NCI-H1092 (cell line): Measurements from ENCODE around the gene ERBB4.
A peak's percentile ranks its signal among the peaks of the same experiment; 100 is the strongest.
"Not testable (repeated sequence)": the region's sequence is repeated elsewhere in the genome, so short reads cannot be mapped to it uniquely, and the experiment has no call there.

Source experiments
- DNase-seq: peaks from one replicate; lab custom pipeline; 2025; lab: John Stamatoyannopoulos, UW

Gene ERBB4

DNA sequence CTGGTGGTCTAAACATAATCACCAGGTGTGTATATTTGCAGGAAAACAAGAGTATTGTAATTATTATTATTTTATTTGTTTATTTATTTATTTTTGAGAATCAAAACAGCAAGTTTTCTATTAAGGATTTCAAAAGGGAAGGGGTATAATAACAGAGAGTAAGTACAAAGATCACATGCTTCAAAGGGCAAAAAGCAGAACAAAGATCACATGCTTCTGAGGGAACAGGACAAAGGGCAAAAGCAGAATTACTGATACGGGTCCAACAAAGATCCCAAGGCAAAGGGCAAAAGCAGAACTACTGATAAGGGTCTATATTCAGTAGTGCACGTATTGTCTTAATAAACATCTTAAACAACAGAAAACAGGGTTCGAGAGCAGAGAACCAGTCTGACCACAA is 528.3 kb downstream of the ERBB4 start:
- not testable (repeated sequence) for DNase-seq

- no peak for DNase-seq
Observed at GRCh38 chr2:212007972-212008371, 530.6 kb downstream of the ERBB4 start.

DNA sequence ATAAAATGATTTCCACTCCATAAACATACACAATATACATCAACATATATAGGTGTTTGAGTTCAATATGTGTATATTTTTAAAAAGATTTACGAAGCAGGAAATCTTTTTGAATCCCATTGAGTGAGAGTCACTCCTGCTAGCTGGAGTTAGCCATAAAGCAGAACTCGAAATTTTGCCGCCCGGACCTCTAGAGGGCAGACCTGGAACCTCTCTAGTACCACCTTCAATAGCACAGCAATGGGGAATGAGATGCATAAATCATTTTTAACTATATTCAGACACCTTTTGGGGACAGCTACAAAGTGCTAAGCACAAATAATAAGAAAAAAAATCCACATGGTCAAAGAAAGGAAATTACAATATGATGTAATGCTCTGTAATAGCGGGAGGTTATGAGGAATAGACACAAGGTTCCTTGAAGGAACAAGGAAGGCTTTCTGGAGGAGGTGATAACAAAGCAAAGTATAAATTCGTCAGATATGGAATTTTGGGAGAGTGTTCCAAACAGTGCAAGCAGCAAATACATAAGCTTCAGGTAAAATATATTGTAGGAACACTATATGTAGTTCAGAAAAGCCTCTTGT is 533.4 kb downstream of the ERBB4 start:
- peak; percentile 15 for DNase-seq

DNA sequence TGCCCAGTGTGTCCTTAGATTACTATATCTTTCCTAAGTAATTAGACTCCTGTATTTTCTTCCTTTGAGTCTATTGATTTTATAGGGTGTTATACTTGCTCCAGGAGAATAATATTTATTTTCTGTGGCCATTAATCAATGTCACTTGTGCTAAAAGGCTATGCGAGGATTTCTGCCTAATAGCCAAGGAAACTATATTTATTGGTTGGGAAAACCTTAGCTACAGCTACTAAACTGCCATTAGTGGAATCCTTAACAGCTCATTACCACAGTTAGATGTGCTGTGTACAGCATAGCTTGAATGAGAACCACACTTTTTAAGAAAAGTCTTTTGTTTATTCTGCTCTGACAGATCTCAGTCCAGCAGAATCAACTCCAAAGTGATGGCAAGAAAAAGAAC is 537.3 kb downstream of the ERBB4 start:
- no peak for DNase-seq

DNA sequence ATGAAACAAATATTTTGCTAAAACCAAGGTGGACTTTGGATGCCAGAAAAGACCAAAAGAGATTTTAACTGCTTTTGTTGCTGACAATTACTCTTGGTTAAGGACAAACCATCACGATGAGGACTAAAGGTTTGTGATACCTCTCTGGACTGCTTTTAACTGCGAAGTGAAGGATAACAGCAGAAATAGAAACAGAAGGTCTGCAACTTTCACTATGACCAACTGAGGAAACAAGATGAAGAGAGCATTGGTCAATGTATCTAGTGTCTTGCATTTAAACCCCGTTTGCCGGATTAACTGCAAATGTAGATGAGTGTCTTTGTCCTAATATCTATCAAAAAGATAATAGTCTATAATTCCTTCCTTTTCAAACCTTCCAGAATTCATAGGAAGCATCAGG is 541.7 kb downstream of the ERBB4 start:
- no peak for DNase-seq

DNA sequence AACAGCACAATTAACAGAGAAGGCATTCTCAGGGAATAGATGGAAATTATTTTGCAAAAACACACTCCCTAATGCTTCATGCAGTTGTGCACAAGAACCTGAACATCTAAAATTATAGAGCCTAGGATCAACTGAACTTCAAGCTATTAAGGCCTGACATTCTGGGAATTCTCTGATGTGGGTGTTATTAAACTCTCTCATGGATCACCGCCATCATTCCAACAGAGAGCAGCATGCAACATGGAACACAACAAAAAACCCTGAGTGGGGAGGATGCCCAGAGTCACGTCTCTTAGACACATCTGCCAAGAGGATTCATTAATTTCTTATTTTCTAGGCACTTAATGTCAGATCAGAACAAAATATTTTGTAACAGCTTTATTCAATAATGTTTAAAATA is 543.8 kb downstream of the ERBB4 start:
- DNase-seq: no peak

- DNase-seq: no peak
Observed at GRCh38 chr2:211990335-211990734, 548.3 kb downstream of the ERBB4 start.

- no peak for DNase-seq
Observed at GRCh38 chr2:211986313-211986712, 552.3 kb downstream of the ERBB4 start.

- DNase-seq: no peak
Observed at GRCh38 chr2:211985393-211985792, 553.2 kb downstream of the ERBB4 start.

DNA sequence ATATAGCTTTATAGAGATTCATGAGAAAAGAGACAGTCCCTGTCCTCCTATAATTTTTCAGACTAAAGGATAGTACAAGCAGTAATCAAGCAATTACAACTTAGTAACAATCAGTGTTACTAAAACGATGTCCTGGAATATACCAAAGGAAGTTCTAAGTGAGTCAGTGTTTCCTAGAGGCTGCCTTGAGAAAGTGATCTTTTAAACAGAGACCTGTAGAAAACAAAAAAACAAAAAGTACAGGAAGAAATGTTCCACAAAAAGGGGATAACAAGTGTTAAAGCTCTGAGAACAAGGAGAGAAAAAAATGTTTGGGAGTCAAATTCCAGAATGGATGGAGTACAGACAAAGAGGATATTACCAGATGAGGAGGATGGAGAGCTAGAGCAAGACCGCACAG is 556.4 kb downstream of the ERBB4 start:
- no peak for DNase-seq

GRCh38 chr2:211981451-211981850 is 557.2 kb downstream of the ERBB4 start:
- DNase-seq: no peak

GRCh38 chr2:211976076-211976475 is 562.5 kb downstream of the ERBB4 start:
- DNase-seq: no peak

- no peak for DNase-seq
Observed at GRCh38 chr2:211967234-211967633, 571.4 kb downstream of the ERBB4 start.

DNA sequence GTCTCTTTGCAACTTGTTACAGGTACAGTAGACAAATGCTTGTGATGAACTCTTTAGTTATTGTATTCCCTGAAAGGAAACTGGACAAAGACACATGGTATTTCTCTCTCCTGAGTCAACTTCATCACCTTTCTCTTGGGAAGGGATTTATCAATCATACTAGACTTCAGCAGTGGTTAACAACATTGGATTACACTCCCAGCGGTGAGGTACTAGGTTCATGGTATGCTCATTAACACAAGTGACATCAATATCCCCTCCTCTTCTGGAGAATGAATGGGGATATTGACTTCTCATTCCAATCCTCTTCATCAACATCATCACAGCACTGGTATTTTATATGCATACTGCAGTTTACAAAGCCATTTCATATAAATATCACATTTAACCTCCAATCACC is 574.6 kb downstream of the ERBB4 start:
- DNase-seq: no peak

DNA sequence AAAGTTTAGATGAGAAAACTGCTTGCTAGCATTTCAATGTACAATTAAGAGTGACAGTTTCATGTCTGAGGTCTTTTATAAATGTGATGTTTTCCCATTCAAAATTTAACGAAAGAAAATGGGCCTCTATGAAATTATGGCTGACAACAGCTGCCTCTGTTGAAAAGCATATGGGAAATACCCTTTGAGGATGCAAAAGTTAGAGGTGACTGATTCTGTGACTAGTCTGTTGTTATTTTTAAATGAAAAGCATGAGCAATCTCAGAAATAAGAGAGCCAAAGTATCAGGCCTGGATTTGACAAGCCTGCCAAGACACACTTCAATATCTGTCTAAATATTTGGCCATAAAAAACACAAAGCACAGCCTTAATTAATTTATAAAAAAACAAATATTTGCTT is 580.8 kb downstream of the ERBB4 start:
- DNase-seq: no peak

DNA sequence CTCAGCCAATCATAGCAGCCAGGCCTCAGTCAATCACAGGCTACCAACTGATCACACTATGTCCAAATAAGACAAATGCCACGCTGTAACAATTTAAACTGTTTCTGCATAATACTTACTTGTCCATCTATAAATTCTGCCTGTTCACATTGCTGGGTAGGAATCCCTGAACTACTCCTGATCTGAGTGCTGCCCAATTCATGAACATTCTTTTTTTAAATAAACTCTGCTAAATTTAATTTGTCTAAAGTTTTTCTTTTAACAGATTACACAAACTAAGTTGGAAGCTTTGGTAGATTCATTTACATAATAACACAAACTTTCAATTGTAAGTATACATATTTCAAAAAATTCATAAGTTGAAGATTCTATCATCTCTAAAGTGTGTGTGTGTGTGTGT is 583.0 kb downstream of the ERBB4 start:
- DNase-seq: no peak

DNA sequence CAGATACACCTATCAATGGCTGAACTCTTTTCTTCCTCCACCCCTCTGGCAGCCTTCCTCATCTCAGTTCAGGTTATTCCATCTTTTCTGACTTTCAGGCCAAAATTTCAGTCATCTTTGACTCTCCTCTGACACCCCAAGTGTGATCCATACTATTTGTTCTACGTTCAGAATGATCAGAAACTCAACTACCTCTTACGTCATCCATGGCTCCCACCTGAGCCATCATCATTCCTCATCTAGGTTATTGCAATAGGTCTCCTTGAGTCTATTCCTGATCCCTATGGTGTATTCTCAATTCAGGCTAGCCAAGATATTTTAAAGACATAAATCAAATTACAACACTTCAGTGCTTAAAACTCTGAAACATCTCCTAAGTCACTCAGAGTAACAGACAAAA is 589.7 kb downstream of the ERBB4 start:
- no peak for DNase-seq

DNA sequence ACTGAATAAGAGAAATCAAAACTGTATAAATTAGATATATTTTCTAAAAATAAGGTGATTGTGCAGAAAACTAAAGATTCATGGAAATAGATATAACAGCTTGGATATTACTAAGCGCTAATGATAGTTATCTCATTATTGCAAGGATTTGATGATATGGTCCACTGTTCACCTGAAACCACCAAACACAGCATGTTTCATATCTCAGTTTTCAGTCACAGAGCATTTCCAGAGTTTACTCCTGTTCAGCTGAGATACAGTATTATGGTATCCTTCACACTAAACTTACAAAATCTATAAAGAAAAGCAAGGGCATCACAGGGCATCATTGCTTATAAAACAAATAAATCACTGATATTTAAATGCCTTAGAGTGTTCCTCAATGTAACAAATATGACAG is 591.6 kb downstream of the ERBB4 start:
- no peak for DNase-seq

GRCh38 chr2:211944572-211944971 is 594.0 kb downstream of the ERBB4 start:
- no peak for DNase-seq

GRCh38 chr2:211942153-211942552 is 596.4 kb downstream of the ERBB4 start:
- DNase-seq: no peak

DNA sequence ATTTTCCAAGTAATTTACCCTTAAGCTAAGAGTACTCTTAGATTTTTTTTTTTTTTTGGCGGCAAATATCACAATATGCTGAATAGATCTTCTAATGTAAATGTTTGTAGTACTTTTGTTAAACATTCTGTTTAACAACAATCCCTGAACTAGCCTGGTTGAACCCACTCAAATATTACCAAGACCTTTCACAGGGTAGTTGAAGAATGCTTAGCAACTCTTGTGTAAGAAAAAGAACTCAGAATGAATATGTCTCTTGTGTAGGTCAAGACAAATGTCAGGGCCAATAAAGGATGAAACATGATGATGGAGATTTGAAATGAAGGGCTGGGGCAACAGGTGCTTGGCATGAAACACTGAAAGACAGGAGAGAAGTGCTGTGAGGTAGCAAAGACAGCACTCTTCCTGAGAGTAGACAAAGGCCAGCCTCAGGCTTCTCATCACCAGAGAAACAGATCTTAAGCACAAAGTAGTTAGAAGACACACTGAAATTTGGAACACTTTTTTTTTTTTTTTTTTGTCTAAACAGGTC is 597.3 kb downstream of the ERBB4 start:
- no peak for DNase-seq

GRCh38 chr2:211939177-211939576 is 599.4 kb downstream of the ERBB4 start:
- DNase-seq: no peak

DNA sequence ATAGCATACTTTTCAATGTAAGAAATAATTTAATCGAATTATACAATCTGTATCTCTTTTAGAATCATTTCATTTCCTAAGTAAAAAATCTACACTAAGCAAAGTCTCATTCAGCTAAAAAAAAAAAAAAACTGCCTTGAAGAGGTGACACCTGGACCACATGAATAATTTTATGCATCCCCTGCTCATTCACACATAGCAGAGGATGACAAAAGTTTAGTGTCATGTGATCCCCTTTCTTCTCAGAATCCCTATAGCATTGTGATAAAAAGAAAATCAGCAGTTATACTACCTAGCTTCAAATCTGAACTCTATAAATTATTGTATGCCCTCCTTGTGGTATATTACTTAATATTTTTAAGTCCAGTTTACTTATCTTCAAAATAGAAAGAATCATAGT is 603.8 kb downstream of the ERBB4 start:
- DNase-seq: no peak

- DNase-seq: no peak
Observed at GRCh38 chr2:211931314-211931713, 607.3 kb downstream of the ERBB4 start.

DNA sequence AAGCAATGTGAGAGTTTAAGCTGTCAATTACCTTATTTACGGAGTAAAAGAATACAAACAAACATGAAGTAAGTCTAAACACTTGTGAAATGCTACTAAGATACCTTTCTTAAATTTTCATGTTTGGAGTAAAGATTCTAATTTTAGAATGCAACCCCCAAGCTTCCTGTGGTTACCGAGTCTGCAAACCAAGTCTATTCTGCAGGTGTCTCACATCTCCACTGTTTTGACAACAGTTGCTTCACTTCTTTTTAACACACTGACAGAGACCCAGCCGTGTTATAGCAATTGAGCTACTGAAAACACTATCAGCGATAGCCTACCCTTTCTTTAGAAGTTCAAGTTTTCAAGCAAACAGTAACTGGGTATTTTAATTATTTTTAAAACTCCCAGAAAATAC is 608.3 kb downstream of the ERBB4 start:
- DNase-seq: no peak
